ENCODE results near the gene RAB3B.
"Not testable (repeated sequence)": the region's sequence is repeated elsewhere in the genome, so short reads cannot be mapped to it uniquely, and the experiment has no call there.

The RAB3B gene

GRCh38 chr1:51920130-51920529 is 70.4 kb downstream of the RAB3B start:
- no peak for DNase-seq (ENCODE audit: low read depth, low spot score)

- no peak for DNase-seq (ENCODE audit: low read depth, low spot score)
Measured at GRCh38 chr1:51919684-51920083, 70.8 kb downstream of the RAB3B start.

- no peak for DNase-seq (ENCODE audit: low read depth, low spot score)
Measured at GRCh38 chr1:51916587-51917405, 73.7 kb downstream of the RAB3B start.

GRCh38 chr1:51915951-51916350 is 74.5 kb downstream of the RAB3B start:
- DNase-seq (ENCODE audit: low read depth, low spot score): no peak

GRCh38 chr1:51912881-51913280 is 77.6 kb downstream of the RAB3B start:
- no peak for DNase-seq (ENCODE audit: low read depth, low spot score)

- DNase-seq (ENCODE audit: low read depth, low spot score): no peak
Measured at GRCh38 chr1:51910221-51911000, 80.1 kb downstream of the RAB3B start.

GRCh38 chr1:51908499-51908898 is 82.0 kb downstream of the RAB3B start:
- DNase-seq (ENCODE audit: low read depth, low spot score): no peak

- DNase-seq (ENCODE audit: low read depth, low spot score): no peak
Measured at GRCh38 chr1:51907079-51907702, 83.3 kb downstream of the RAB3B start.

- no peak for DNase-seq (ENCODE audit: low read depth, low spot score)
Measured at GRCh38 chr1:51906306-51907078, 84.0 kb downstream of the RAB3B start.

GRCh38 chr1:51902456-51902855 is 88.0 kb downstream of the RAB3B start:
- no peak for DNase-seq (ENCODE audit: low read depth, low spot score)

GRCh38 chr1:51901151-51901550 is 89.3 kb downstream of the RAB3B start:
- DNase-seq (ENCODE audit: low read depth, low spot score): no peak

GRCh38 chr1:51899022-51899421 is 91.5 kb downstream of the RAB3B start:
- DNase-seq (ENCODE audit: low read depth, low spot score): no peak

- no peak for DNase-seq (ENCODE audit: low read depth, low spot score)
Measured at GRCh38 chr1:51898090-51898734, 92.3 kb downstream of the RAB3B start.

- no peak for DNase-seq (ENCODE audit: low read depth, low spot score)
Measured at GRCh38 chr1:51897699-51898031, 92.8 kb downstream of the RAB3B start.

GRCh38 chr1:51894748-51895147 is 95.8 kb downstream of the RAB3B start:
- DNase-seq (ENCODE audit: low read depth, low spot score): not testable (repeated sequence)

- DNase-seq (ENCODE audit: low read depth, low spot score): peak; percentile 100
Measured at GRCh38 chr1:51878616-51879336, 111.7 kb downstream of the RAB3B start, which contains the start of gene NRDC. NRDC (minus strand) TSS chr1:51878727; CDS start chr1:51878615, 112 bp downstream.

- DNase-seq (ENCODE audit: low read depth, low spot score): no peak
Measured at GRCh38 chr1:51878308-51878615, 112.2 kb downstream of the RAB3B start.

- DNase-seq (ENCODE audit: low read depth, low spot score): no peak
Measured at GRCh38 chr1:51877434-51878307, 112.8 kb downstream of the RAB3B start.

- DNase-seq (ENCODE audit: low read depth, low spot score): no peak
Measured at GRCh38 chr1:51875836-51876235, 114.7 kb downstream of the RAB3B start.

- no peak for DNase-seq (ENCODE audit: low read depth, low spot score)
Measured at GRCh38 chr1:51875291-51875772, 115.2 kb downstream of the RAB3B start.
